Measurements from ENCODE around the gene U2SURP. TPM values are rescaled to one million over a fixed set of nuclear protein-coding genes. Genes with fewer than 3 reads are reported as not detected.

U2SURP gene
- total RNA-seq, result 10 to 100 TPM; 25.4 to 70.8 (median 51.0) TPM

DNA sequence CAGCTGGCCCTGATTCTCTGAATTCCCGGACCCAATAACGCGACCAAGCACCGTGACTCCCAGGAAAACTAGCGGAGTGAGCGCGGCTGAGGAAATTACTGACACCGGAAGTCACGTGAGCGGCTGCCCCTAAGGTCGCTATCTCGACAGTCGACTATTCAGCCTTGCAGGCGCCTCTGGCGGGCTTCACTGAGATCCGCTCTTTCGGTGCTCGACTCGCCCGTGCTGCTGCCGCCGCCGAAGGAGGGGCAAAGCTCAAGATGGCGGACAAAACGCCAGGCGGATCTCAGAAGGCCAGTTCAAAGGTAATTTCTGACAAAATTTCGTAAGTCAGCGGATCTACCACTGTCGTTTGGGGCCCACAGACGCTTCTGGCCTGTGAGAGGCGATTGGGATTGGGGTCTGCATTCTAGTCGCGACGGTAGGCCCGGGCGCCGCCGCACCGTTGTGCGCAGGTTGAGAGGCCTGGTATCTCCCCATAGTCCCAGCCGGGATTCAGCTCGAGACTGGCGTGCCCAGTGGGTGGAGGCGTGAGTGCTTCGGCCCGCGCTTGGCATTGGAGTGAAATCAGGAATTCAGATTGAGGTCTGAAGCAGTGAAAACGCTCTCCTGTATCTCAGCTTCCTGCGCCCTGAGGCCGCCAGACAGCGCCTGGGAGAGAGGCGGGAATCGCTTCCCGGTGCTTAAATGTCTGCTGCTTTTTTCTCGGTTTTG lies at the start of gene U2SURP:
TSS of gene U2SURP (plus strand) at position 202 of the 714 bp plus-strand sequence. CDS start at position 261, 59 bp downstream.
- Histone ChIP-seq H3K9me3 (no peaks in the 10 kb centered on the region), H3K36me3 (no peaks in the 10 kb centered on the region), H3K4me1 (peaks cover 8 to 62% (median 19%) of the 10 kb centered on the region in 3 donors), H3K27ac (peak within 1 kb of the TSS; percentile 88 to 96 (median 94)), H3K4me3 (peak within 1 kb of the TSS; percentile 74 to 95 (median 90)), H3K27me3 (no peaks in the 10 kb centered on the region)
- DNase-seq, result peak; percentile 81
- intact Hi-C loops (cut with DNase I), result no loop called here
- TF ChIP-seq POLR2A (IDR thresholded peaks at IDR 0.05), result peak in 3 of 4 donors; percentile 7 to 77 (median 47)
- TF ChIP-seq, protein P1, sequence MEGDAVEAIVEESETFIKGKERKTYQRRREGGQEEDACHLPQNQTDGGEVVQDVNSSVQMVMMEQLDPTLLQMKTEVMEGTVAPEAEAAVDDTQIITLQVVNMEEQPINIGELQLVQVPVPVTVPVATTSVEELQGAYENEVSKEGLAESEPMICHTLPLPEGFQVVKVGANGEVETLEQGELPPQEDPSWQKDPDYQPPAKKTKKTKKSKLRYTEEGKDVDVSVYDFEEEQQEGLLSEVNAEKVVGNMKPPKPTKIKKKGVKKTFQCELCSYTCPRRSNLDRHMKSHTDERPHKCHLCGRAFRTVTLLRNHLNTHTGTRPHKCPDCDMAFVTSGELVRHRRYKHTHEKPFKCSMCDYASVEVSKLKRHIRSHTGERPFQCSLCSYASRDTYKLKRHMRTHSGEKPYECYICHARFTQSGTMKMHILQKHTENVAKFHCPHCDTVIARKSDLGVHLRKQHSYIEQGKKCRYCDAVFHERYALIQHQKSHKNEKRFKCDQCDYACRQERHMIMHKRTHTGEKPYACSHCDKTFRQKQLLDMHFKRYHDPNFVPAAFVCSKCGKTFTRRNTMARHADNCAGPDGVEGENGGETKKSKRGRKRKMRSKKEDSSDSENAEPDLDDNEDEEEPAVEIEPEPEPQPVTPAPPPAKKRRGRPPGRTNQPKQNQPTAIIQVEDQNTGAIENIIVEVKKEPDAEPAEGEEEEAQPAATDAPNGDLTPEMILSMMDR (IDR thresholded peaks at IDR 0.05), result peak in 3 of 6 experiments; percentile 4 to 38 (median 34)
- 0% methylated on average over 16 to 37 of the region's 55 CpGs for WGBS, 2 donors

DNA sequence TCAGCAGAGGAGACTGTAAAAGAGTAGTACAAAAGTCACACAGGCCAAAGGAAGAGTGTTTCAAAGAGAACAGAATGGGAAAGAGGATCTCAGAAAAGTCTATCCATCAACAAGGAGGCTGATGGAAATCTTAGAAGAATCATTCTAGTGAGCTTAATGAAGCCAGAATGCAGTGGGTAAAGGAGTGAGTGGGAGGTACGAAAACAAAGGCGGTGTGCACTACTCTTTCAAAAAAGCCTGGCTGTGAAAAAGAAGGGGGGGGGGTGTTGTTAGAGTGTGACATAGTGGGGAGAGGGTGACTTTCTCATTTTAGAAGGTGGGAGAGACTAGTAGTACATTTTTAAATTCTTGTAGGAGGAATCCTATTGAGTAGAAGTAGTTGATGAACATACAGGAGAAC lies 49.6 kb upstream of the U2SURP start:
- WGBS, 2 donors, result 89 to 91% methylated on average over 2 of the region's 2 CpGs

DNA sequence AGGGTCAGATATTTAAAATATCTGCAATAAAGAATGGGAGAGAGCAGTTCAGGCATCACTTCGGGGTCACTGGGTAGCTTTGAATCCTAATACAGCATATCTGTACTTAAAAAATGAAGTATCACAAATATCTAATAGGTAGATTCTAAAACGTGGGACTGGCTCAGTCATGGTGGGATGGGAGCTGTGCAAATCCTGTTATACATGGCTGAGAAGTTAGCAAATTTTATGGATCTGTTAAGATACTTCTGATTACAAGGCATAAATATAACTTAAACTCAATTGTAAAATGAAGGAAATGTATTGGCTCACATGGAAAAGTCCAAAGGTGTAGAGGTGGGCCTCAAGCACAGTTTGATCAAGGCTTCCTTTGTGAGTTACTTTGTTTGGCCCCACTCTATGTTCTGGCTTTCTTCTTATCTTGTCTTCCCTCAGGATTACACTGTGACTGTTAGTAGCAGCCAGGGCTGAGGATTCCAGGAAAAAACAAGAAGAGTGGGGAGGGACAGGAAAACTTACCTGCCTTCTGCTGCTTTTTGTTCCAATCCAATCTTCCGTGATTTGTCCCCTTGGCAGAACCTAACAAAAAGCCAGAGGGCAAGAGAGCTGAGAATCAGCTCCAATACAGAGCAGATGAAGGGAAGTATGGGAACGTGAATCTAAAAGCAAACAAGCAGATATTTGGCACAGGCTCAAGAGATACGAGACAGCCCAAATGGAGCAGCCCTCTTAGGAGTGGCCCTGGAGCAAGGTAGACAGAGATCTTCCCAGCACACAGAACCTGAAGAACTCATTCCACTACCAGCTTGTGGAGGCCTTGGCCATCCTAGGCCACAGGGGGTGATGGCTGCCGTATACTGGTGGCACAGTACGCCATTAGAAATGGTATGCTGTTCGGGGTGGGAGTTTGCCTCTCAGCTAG lies 48.8 kb upstream of the U2SURP start:
- DNase-seq, result no peak
- 48 to 68% methylated on average over 5 to 8 of the region's 8 CpGs for WGBS, 2 donors
- H3K27me3 ChIP-seq, result peaks cover 0 to 40% (median 0%) of the 10 kb centered on the region in 4 donors
- no peak overlapping the region for H3K27ac ChIP-seq
- H3K4me1 ChIP-seq, result peaks cover 0 to 2% (median 0%) of the 10 kb centered on the region in 3 donors
- no peaks in the 10 kb centered on the region for H3K36me3 ChIP-seq
- H3K9me3 ChIP-seq, result no peaks in the 10 kb centered on the region
- intact Hi-C loops (cut with DNase I), result no loop called here
- no peak overlapping the region for H3K4me3 ChIP-seq
- TF ChIP-seq, protein P1 (IDR thresholded peaks at IDR 0.05), result no peak
- TF ChIP-seq POLR2A (IDR thresholded peaks at IDR 0.05), result no peak

More for the DNA sequence above, 49.6 kb upstream of the U2SURP start:
- TF ChIP-seq, protein P1 (IDR thresholded peaks at IDR 0.05), result no peak
- no peak for TF ChIP-seq POLR2A (IDR thresholded peaks at IDR 0.05)
- Histone ChIP-seq H3K27ac (no peak overlapping the region), H3K4me1 (peaks cover 0 to 7% (median 0%) of the 10 kb centered on the region in 3 donors), H3K27me3 (peaks cover 0 to 42% (median 0%) of the 10 kb centered on the region in 4 donors), H3K4me3 (no peak overlapping the region), H3K9me3 (no peaks in the 10 kb centered on the region), H3K36me3 (no peaks in the 10 kb centered on the region)
- no peak for DNase-seq
- intact Hi-C loops (cut with DNase I), result no loop called here

DNA sequence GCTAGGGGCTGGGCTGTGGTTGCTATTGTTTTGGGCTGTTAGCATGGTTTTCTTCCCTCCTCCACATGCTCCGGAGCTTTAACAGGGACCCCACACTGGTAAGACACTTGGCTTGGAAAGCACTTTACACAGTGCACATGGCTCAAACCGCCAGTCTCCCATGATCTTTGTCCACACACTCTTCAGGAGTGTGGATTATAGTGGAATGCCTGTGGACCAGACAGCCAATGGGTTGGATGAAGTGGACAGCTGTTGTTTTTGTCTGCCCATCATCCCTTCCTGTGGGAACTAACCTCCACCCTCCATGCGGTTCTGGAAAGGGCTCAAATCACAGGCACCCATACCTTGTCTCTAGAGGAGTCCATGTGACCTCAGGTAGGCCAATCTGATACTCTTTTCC lies 47.9 kb upstream of the U2SURP start:
- no peak overlapping the region for H3K27ac ChIP-seq
- TF ChIP-seq POLR2A (IDR thresholded peaks at IDR 0.05), result no peak
- TF ChIP-seq, protein P1 (IDR thresholded peaks at IDR 0.05), result no peak
- H3K27me3 ChIP-seq, result peaks cover 0 to 40% (median 0%) of the 10 kb centered on the region in 4 donors
- H3K9me3 ChIP-seq, result no peaks in the 10 kb centered on the region
- intact Hi-C loops (cut with DNase I), result no loop called here
- H3K36me3 ChIP-seq, result no peaks in the 10 kb centered on the region
- no peak overlapping the region for H3K4me3 ChIP-seq
- H3K4me1 ChIP-seq, result peaks cover 0 to 1% (median 0%) of the 10 kb centered on the region in 3 donors
- DNase-seq, result no peak
- WGBS, 2 donors, result 73 to 89% methylated on average over 1 to 3 of the region's 3 CpGs
